Spleen (tissue), 11 donors: ENCODE measurements around the gene XRCC1. TPM values are rescaled to one million over a fixed set of nuclear protein-coding genes. Genes with fewer than 3 reads are reported as not detected.

Experiments
- DNase-seq: peaks from one replicate; pipeline ENCODE4 v3.0.0-alpha.2; 2020
- H3K27ac ChIP-seq, 8 donors: fragments of 200-600 bp; sonication (generic) in 7 of 8; 1 replicate in 4 of 8; 2 replicates in 4 of 8; pipeline versions ENCODE4 v1.5.0 to v1.8.0; 2016 to 2021; ENCODE audit warnings: inconsistent platforms in 4 of 8, mild to moderate bottlenecking in 4 of 8, moderate library complexity in 1 of 8
- H3K27me3 ChIP-seq, 7 donors: fragments of 200-600 bp; sonication (generic) in 6 of 7; replicated peaks in 1 of 7; 1 replicate in 4 of 7; 2 replicates in 3 of 7; pipeline versions ENCODE4 v1.5.0 to v1.8.0; 2016 to 2021; ENCODE audit warnings: inconsistent platforms in 3 of 7, mild to moderate bottlenecking in 1 of 7
- H3K36me3 ChIP-seq, 6 donors: fragments of 200-600 bp; sonication (generic) in 5 of 6; 1 replicate in 4 of 6; 2 replicates in 2 of 6; pipeline versions ENCODE4 v1.5.0 to v1.8.0; 2016 to 2021; ENCODE audit warnings: inconsistent platforms in 2 of 6
- H3K4me1 ChIP-seq, 6 donors: fragments of 200-600 bp; sonication (generic) in 5 of 6; 1 replicate in 3 of 6; 2 replicates in 3 of 6; pipeline versions ENCODE4 v1.5.0 to v1.8.0; 2016 to 2021; ENCODE audit warnings: inconsistent platforms in 3 of 6
- H3K4me3 ChIP-seq, 8 donors: fragments of 200-600 bp; sonication (generic) in 7 of 8; 1 replicate in 4 of 8; 2 replicates in 4 of 8; pipeline versions ENCODE4 v1.5.0 to v1.8.0; 2016 to 2021; ENCODE audit warnings: inconsistent platforms in 4 of 8, mild to moderate bottlenecking in 4 of 8, moderate library complexity in 2 of 8
- H3K9me3 ChIP-seq, 8 donors: fragments of 200-600 bp; sonication (generic) in 7 of 8; 1 replicate in 4 of 8; 2 replicates in 4 of 8; pipeline versions ENCODE4 v1.5.0 to v1.8.0; 2016 to 2021; ENCODE audit warnings: inconsistent platforms in 4 of 8
- CTCF ChIP-seq, 11 experiments: fragments of 200-600 bp in 7 of 11; fragments of 450-650 bp in 4 of 11; sonication (generic) in 4 of 11; IDR thresholded peaks in 8 of 11; conservative IDR thresholded peaks in 3 of 11; 1 replicate in 7 of 11; 2 replicates in 4 of 11; pipeline versions ENCODE4 v1.4.0 to v1.8.0; 2016 to 2021; ENCODE audit warnings: antibody characterized with exemption in 11 of 11, inconsistent platforms in 4 of 11, mild to moderate bottlenecking in 1 of 11
- POLR2A ChIP-seq, 3 donors: fragments of 450-650 bp; IDR thresholded peaks; one replicate each; pipeline ENCODE4 v1.5.1; 2017; ENCODE audit warnings: antibody characterized with exemption in 3 of 3, mild to moderate bottlenecking in 1 of 3
- POLR2AphosphoS5 ChIP-seq, 3 donors: sonication (generic); formaldehyde crosslinking; IDR thresholded peaks; one replicate each; pipeline ENCODE4 v1.5.1; 2017; ENCODE audit warnings: antibody characterized with exemption in 3 of 3
- WGBS, 5 donors: extraction: QIAGEN DNeasy Blood & Tissue Kit in 3 of 5; methylation state at CpG; one replicate each; pipeline versions ENCODE4 v1.1.5 to v1.1.7; 2013 to 2018; 5-methylcytosine and 5-hydroxymethylcytosine counted together
- intact Hi-C: fragments of 100-400 bp; cut with DNase I; formaldehyde crosslinking; loops from one replicate; pipeline ENCODE4 v1.15.0; 2023; ENCODE audit warnings: low total_unique reads
- polyA plus RNA-seq, 3 donors: library from polyadenylated mRNA; stranded (reverse); fragments of 200-250 nt; gene quantifications; one replicate each; pipeline ENCODE4 v1.2.1, GENCODE V29; 2013
- total RNA-seq, 7 donors: library from RNA; depleted of rRNA in 3 of 7; stranded (reverse); fragments of >200 nt in 3 of 7; fragmentation: NEBNext Ultra II Directional in 4 of 7; extraction: Animal tissue kit (Norgen Biotek cat#: 25700) in 4 of 7; gene quantifications; one replicate each; pipeline versions ENCODE4 v1.1.0 to v1.2.1, GENCODE V29; 2016 to 2021
- donor health status: healthy with polysubstance abuse.
- donor health status: DM: no; HTN: no; CAD: no; lungs with moderate emphysema.
- donor health status: DM: no; HTN: no; CAD: no.
- donor health status: Bipolar disorder and iron deficiency.
- donor health status: healthy.
- donor health status: DM: no; HTN: no; CAD: no.
- donor health status: DM: yes; HTN: yes; CAD: no.

The XRCC1 gene
- total and polyA plus RNA-seq, 10 donors = 16.0 to 32.0 (median 25.1) TPM

- 87 to 95% (median 90%) methylated on average over 5 of the region's 5 CpGs for WGBS, 5 donors
- peaks cover 0 to 76% (median 24%) of the 10 kb centered on the region in 6 donors for H3K36me3 ChIP-seq
- peaks cover 0 to 3% (median 0%) of the 10 kb centered on the region in 6 donors for H3K4me1 ChIP-seq
- TF ChIP-seq POLR2A (IDR thresholded peaks at IDR 0.05) (no peak), POLR2AphosphoS5 (IDR thresholded peaks at IDR 0.05) (no peak), CTCF (IDR thresholded peaks at IDR 0.05 in 8 of 11, conservative IDR thresholded peaks at IDR 0.05 in 3 of 11) (no peak)
- intact Hi-C loops = no loop called here
- no peak overlapping the region for H3K4me3 ChIP-seq
- H3K27me3 ChIP-seq = no peaks in the 10 kb centered on the region
- H3K27ac ChIP-seq = no peak overlapping the region
- no peak for DNase-seq
- H3K9me3 ChIP-seq = no peaks in the 10 kb centered on the region
Measured at GRCh38 chr19:43511324-43511723, 64.0 kb downstream of the XRCC1 start.

- Histone ChIP-seq H3K27ac (no peak overlapping the region), H3K36me3 (peaks cover 0 to 78% (median 24%) of the 10 kb centered on the region in 6 donors), H3K4me3 (no peak overlapping the region), H3K4me1 (peaks cover 0 to 3% (median 0%) of the 10 kb centered on the region in 6 donors), H3K9me3 (no peaks in the 10 kb centered on the region), H3K27me3 (no peaks in the 10 kb centered on the region)
- intact Hi-C loops = no loop called here
- DNase-seq = no peak
- WGBS, 5 donors = 96 to 99% (median 98%) methylated on average over 9 of the region's 9 CpGs
- TF ChIP-seq CTCF (IDR thresholded peaks at IDR 0.05 in 8 of 11, conservative IDR thresholded peaks at IDR 0.05 in 3 of 11) (no peak), POLR2AphosphoS5 (IDR thresholded peaks at IDR 0.05) (no peak), POLR2A (IDR thresholded peaks at IDR 0.05) (no peak)
Measured at GRCh38 chr19:43510713-43511112, 64.6 kb downstream of the XRCC1 start.

GRCh38 chr19:43507880-43508279, 67.4 kb downstream of the XRCC1 start:
- Histone ChIP-seq H3K36me3 (peaks cover 0 to 57% (median 24%) of the 10 kb centered on the region in 6 donors), H3K27ac (no peak overlapping the region), H3K4me1 (peaks cover 5 to 28% (median 16%) of the 10 kb centered on the region in 6 donors), H3K9me3 (no peaks in the 10 kb centered on the region), H3K4me3 (no peak overlapping the region), H3K27me3 (no peaks in the 10 kb centered on the region)
- intact Hi-C loops = no loop called here
- DNase-seq = no peak
- TF ChIP-seq POLR2AphosphoS5 (IDR thresholded peaks at IDR 0.05) = no peak
- TF ChIP-seq POLR2A (IDR thresholded peaks at IDR 0.05) = no peak
- no peak for TF ChIP-seq CTCF (IDR thresholded peaks at IDR 0.05 in 8 of 11, conservative IDR thresholded peaks at IDR 0.05 in 3 of 11)
- WGBS, 5 donors = 78 to 100% (median 88%) methylated on average over 1 to 2 of the region's 2 CpGs

- no peak for TF ChIP-seq CTCF (IDR thresholded peaks at IDR 0.05 in 8 of 11, conservative IDR thresholded peaks at IDR 0.05 in 3 of 11)
- no peak for TF ChIP-seq POLR2AphosphoS5 (IDR thresholded peaks at IDR 0.05)
- TF ChIP-seq POLR2A (IDR thresholded peaks at IDR 0.05) = no peak
Measured at GRCh38 chr19:43506629-43507028, 68.7 kb downstream of the XRCC1 start.

More at GRCh38 chr19:43506629-43507028, 68.7 kb downstream of the XRCC1 start:
- Histone ChIP-seq H3K27me3 (no peaks in the 10 kb centered on the region), H3K36me3 (peaks cover 0 to 59% (median 24%) of the 10 kb centered on the region in 6 donors), H3K4me3 (no peak overlapping the region), H3K4me1 (peaks cover 9 to 40% (median 21%) of the 10 kb centered on the region in 6 donors), H3K9me3 (no peaks in the 10 kb centered on the region), H3K27ac (no peak overlapping the region)
- no peak for DNase-seq
- intact Hi-C loops = no loop called here
- WGBS, 5 donors = 90 to 96% (median 91%) methylated on average over 5 of the region's 5 CpGs
